T-cell (primary cell): ENCODE data around the gene GDAP1L1. TPM values are rescaled to one million over a fixed set of nuclear protein-coding genes. Genes with fewer than 3 reads are reported as not detected.

Experiments used
- ATAC-seq, 4 experiments: fragments of 200-7000 bp in 3 of 4; fragments of 150-1000 bp in 1 of 4; cut with Tn5 transposase; replicated peaks in 1 of 4; 1 replicate in 3 of 4; 2 replicates in 1 of 4; pipeline ENCODE4 v1.10.0; 2021; ENCODE audit warnings: moderate library complexity in 3 of 4, mild to moderate bottlenecking in 2 of 4, moderate number of reproducible peaks in 1 of 4
- CTCF ChIA-PET, 2 donors: fragments of 300-600 bp; sonication (Branson Sonifier 250); formaldehyde crosslinking; loops; one replicate each; lab custom pipeline; 2022; ENCODE audit warnings: antibody characterized with exemption in 2 of 2; lab: Charles Lee
- POLR2A ChIA-PET, 2 donors: fragments of 300-600 bp; sonication (Branson Sonifier 250); formaldehyde crosslinking; loops; one replicate each; lab custom pipeline; 2022; ENCODE audit warnings: antibody characterized with exemption in 2 of 2; lab: Charles Lee
- DNase-seq, 35 experiments: peaks; one replicate each; pipeline versions ENCODE4 v3.0.0 to v3.0.0-alpha.2; 2013 to 2023
- H3K27ac ChIP-seq: one replicate; pipeline ENCODE4 v1.5.1; 2013; ENCODE audit warnings: low read length
- H3K27me3 ChIP-seq, 2 experiments: replicated peaks in 1 of 2; 1 replicate in 1 of 2; 2 replicates in 1 of 2; pipeline versions ENCODE4 v1.6.1 to v1.7.0; 2013; ENCODE audit warnings: low read length in 1 of 2, mixed read lengths in 1 of 2; ENCODE audit not compliant: control insufficient read depth in 2 of 2, insufficient read depth in 2 of 2; ENCODE audit errors: extremely low read depth in 1 of 2
- H3K36me3 ChIP-seq, 2 donors: 1 replicate in 1 of 2; 2 replicates in 1 of 2; pipeline versions ENCODE4 v1.6.1 to v1.7.0; 2013; ENCODE audit warnings: low read length in 1 of 2; ENCODE audit not compliant: control insufficient read depth in 2 of 2, insufficient read depth in 1 of 2; ENCODE audit errors: extremely low read depth in 1 of 2
- H3K4me1 ChIP-seq, 2 experiments: 1 replicate in 1 of 2; 2 replicates in 1 of 2; pipeline versions ENCODE4 v1.6.1 to v1.7.0; 2013; ENCODE audit warnings: low read length in 2 of 2, mixed read lengths in 1 of 2; ENCODE audit not compliant: insufficient read depth in 2 of 2, control insufficient read depth in 1 of 2; ENCODE audit errors: extremely low read depth in 1 of 2
- H3K4me3 ChIP-seq, 2 donors: 1 replicate in 1 of 2; 2 replicates in 1 of 2; pipeline versions ENCODE4 v1.5.1 to v1.7.0; 2013; ENCODE audit warnings: mild to moderate bottlenecking in 2 of 2, low read length in 1 of 2, moderate library complexity in 1 of 2; ENCODE audit not compliant: control insufficient read depth in 1 of 2; ENCODE audit errors: extremely low read depth in 1 of 2
- H3K9me3 ChIP-seq: 2 replicates; pipeline ENCODE4 v1.7.0; 2013
- H3K27ac Mint-ChIP-seq, 2 donors: one replicate each; pipeline ENCODE4 v1.8.0; 2020 to 2021; ENCODE audit warnings: mild to moderate bottlenecking in 2 of 2, mixed read lengths in 2 of 2
- H3K27me3 Mint-ChIP-seq, 2 donors: one replicate each; pipeline ENCODE4 v1.8.0; 2021 to 2022; ENCODE audit warnings: mixed read lengths in 2 of 2
- H3K36me3 Mint-ChIP-seq: one replicate; pipeline ENCODE4 v1.8.0; 2021; ENCODE audit warnings: mixed read lengths
- H3K4me1 Mint-ChIP-seq, 3 donors: one replicate each; pipeline ENCODE4 v1.8.0; 2020 to 2022; ENCODE audit warnings: mixed read lengths in 3 of 3, mild to moderate bottlenecking in 1 of 3
- H3K4me3 Mint-ChIP-seq, 3 donors: one replicate each; pipeline ENCODE4 v1.8.0; 2020 to 2022; ENCODE audit warnings: mild to moderate bottlenecking in 3 of 3, mixed read lengths in 3 of 3, moderate library complexity in 3 of 3
- H3K9me3 Mint-ChIP-seq, 3 donors: one replicate each; pipeline ENCODE4 v1.8.0; 2020 to 2022; ENCODE audit warnings: mixed read lengths in 3 of 3
- WGBS: methylation state at CpG from one replicate; pipeline ENCODE4 v1.1.5; 2013; ENCODE audit warnings: missing lambda C conversion rate; ENCODE audit not compliant: insufficient coverage; 5-methylcytosine and 5-hydroxymethylcytosine counted together
- total RNA-seq, 35 experiments: library from RNA in 6 of 35; stranded (reverse) in 6 of 35; fragments of 120-200 nt in 1 of 35; gene quantifications; one replicate each; pipeline versions ENCODE4 v1.2.1 to v1.2.4 and lab custom pipeline; 2013 to 2026

The GDAP1L1 gene
- total RNA-seq, 5 donors from 2014 or later (not counting 1 experiment from before 2014, with no cell fraction given) = not detected

- Mint-ChIP-seq H3K9me3 (peaks cover 0 to 4% (median 0%) of the 10 kb centered on the region in 3 donors), H3K27me3 (no peaks in the 10 kb centered on the region), H3K4me3 (no peak overlapping the region), H3K4me1 (no peaks in the 10 kb centered on the region), H3K36me3 (peaks cover 7% of the 10 kb centered on the region), H3K27ac (no peak overlapping the region)
- WGBS = no CpG with 5 or more reads among the region's 1 CpG
- POLR2A ChIA-PET = interaction anchor here in 1 of 2 donors (0.6 kb wide), 1 partner anchor 53 kb away, joined by 3 read pairs; no protein-coding TSS in a partner anchor
- H3K27ac ChIP-seq = no peak overlapping the region
- CTCF ChIA-PET = no interaction called here
- no peak for DNase-seq
- no peaks in the 10 kb centered on the region for H3K36me3 ChIP-seq
- no peaks in the 10 kb centered on the region for H3K9me3 ChIP-seq
- ATAC-seq = no peak
- H3K27me3 ChIP-seq = no peaks in the 10 kb centered on the region
- H3K4me3 ChIP-seq = no peak overlapping the region
- no peaks in the 10 kb centered on the region for H3K4me1 ChIP-seq
Measured at GRCh38 chr20:44284032-44284431, 36.9 kb downstream of the GDAP1L1 start.

- Mint-ChIP-seq H3K4me1 (peaks cover 0 to 12% (median 0%) of the 10 kb centered on the region in 3 donors), H3K9me3 (peaks cover 0 to 4% (median 0%) of the 10 kb centered on the region in 3 donors), H3K27me3 (no peaks in the 10 kb centered on the region), H3K4me3 (no peak overlapping the region), H3K27ac (no peak overlapping the region), H3K36me3 (peaks cover 28% of the 10 kb centered on the region)
- Histone ChIP-seq H3K27ac (no peak overlapping the region), H3K4me3 (no peak overlapping the region), H3K36me3 (peaks cover 0 to 4% of the 10 kb centered on the region in 2 donors), H3K4me1 (no peaks in the 10 kb centered on the region), H3K9me3 (no peaks in the 10 kb centered on the region), H3K27me3 (no peaks in the 10 kb centered on the region)
- WGBS = 91% methylated on average over 3 of the region's 5 CpGs
- CTCF ChIA-PET = interaction anchor here in 1 of 2 donors (1.6 kb wide), 1 partner anchor 73 kb away, joined by 5 read pairs; no protein-coding TSS in a partner anchor
- ATAC-seq = no peak
- POLR2A ChIA-PET = interaction anchor here in 1 of 2 donors (0.6 kb wide), 1 partner anchor 704 kb away, joined by 3 read pairs; no protein-coding TSS in a partner anchor
- DNase-seq = no peak
Measured at GRCh38 chr20:44287272-44288097, 40.4 kb downstream of the GDAP1L1 start.

- Histone ChIP-seq H3K4me3 (no peak overlapping the region), H3K27ac (no peak overlapping the region), H3K27me3 (no peaks in the 10 kb centered on the region), H3K36me3 (peaks cover 0 to 4% of the 10 kb centered on the region in 2 donors), H3K9me3 (no peaks in the 10 kb centered on the region), H3K4me1 (no peaks in the 10 kb centered on the region)
- H3K9me3 Mint-ChIP-seq = peaks cover 0 to 4% (median 0%) of the 10 kb centered on the region in 3 donors
- ChIA-PET POLR2A (no interaction called here), CTCF (interaction anchor here in 1 of 2 donors (1.6 kb wide), 1 partner anchor 73 kb away, joined by 5 read pairs; no protein-coding TSS in a partner anchor)
- peak in 7 of 35 experiments; percentile 2 to 41 (median 9) for DNase-seq
- ATAC-seq = peak in 1 of 4 experiments; percentile 52
- H3K27ac Mint-ChIP-seq = no peak overlapping the region
- no peak overlapping the region for H3K4me3 Mint-ChIP-seq
- H3K36me3 Mint-ChIP-seq = peaks cover 28% of the 10 kb centered on the region
- H3K27me3 Mint-ChIP-seq = no peaks in the 10 kb centered on the region
- peaks cover 0 to 12% (median 0%) of the 10 kb centered on the region in 3 donors for H3K4me1 Mint-ChIP-seq
- WGBS = 100% methylated on average over 1 of the region's 3 CpGs
Measured at GRCh38 chr20:44288252-44288651, 41.1 kb downstream of the GDAP1L1 start.

- Mint-ChIP-seq H3K9me3 (peaks cover 0 to 4% (median 0%) of the 10 kb centered on the region in 3 donors), H3K4me3 (no peak overlapping the region), H3K27ac (no peak overlapping the region), H3K36me3 (peaks cover 33% of the 10 kb centered on the region), H3K27me3 (no peaks in the 10 kb centered on the region), H3K4me1 (peaks cover 0 to 12% (median 0%) of the 10 kb centered on the region in 3 donors)
- Histone ChIP-seq H3K9me3 (no peaks in the 10 kb centered on the region), H3K27ac (no peak overlapping the region), H3K4me1 (no peaks in the 10 kb centered on the region), H3K36me3 (peaks cover 0 to 4% of the 10 kb centered on the region in 2 donors), H3K4me3 (no peak overlapping the region), H3K27me3 (no peaks in the 10 kb centered on the region)
- no peak for DNase-seq
- CTCF ChIA-PET = no interaction called here
- POLR2A ChIA-PET = no interaction called here
- WGBS = no CpG with 5 or more reads among the region's 7 CpGs
- ATAC-seq = no peak
Measured at GRCh38 chr20:44291754-44292153, 44.6 kb downstream of the GDAP1L1 start.

- no peaks in the 10 kb centered on the region for H3K4me1 ChIP-seq
- no peak for DNase-seq
- no peak overlapping the region for H3K27ac Mint-ChIP-seq
- H3K27me3 Mint-ChIP-seq = no peaks in the 10 kb centered on the region
- ATAC-seq = no peak
- no peaks in the 10 kb centered on the region for H3K9me3 ChIP-seq
- peaks cover 12% of the 10 kb centered on the region for H3K36me3 Mint-ChIP-seq
- H3K4me3 Mint-ChIP-seq = no peak overlapping the region
- ChIA-PET CTCF (no interaction called here), POLR2A (no interaction called here)
- peaks cover 0 to 4% of the 10 kb centered on the region in 2 donors for H3K36me3 ChIP-seq
- WGBS = no CpG with 5 or more reads among the region's 7 CpGs
- H3K27me3 ChIP-seq = no peaks in the 10 kb centered on the region
- H3K4me3 ChIP-seq = no peak overlapping the region
- no peak overlapping the region for H3K27ac ChIP-seq
- H3K4me1 Mint-ChIP-seq = peaks cover 0 to 7% (median 4%) of the 10 kb centered on the region in 3 donors
- no peaks in the 10 kb centered on the region for H3K9me3 Mint-ChIP-seq
Measured at GRCh38 chr20:44296011-44296410, 48.9 kb downstream of the GDAP1L1 start.

- WGBS = no CpG with 5 or more reads among the region's 4 CpGs
- H3K27ac Mint-ChIP-seq = no peak overlapping the region
- no peak for ATAC-seq
- no peak for DNase-seq
- peaks cover 13% of the 10 kb centered on the region for H3K36me3 Mint-ChIP-seq
- ChIA-PET CTCF (no interaction called here), POLR2A (no interaction called here)
- no peak overlapping the region for H3K27ac ChIP-seq
- no peaks in the 10 kb centered on the region for H3K27me3 ChIP-seq
- no peak overlapping the region for H3K4me3 ChIP-seq
- peaks cover 0 to 9% (median 5%) of the 10 kb centered on the region in 3 donors for H3K4me1 Mint-ChIP-seq
- no peak overlapping the region for H3K4me3 Mint-ChIP-seq
- H3K9me3 Mint-ChIP-seq = no peaks in the 10 kb centered on the region
- no peaks in the 10 kb centered on the region for H3K27me3 Mint-ChIP-seq
- no peaks in the 10 kb centered on the region for H3K4me1 ChIP-seq
- no peaks in the 10 kb centered on the region for H3K9me3 ChIP-seq
- H3K36me3 ChIP-seq = no peaks in the 10 kb centered on the region
Measured at GRCh38 chr20:44297721-44298120, 50.6 kb downstream of the GDAP1L1 start.
